ENCODE results near the gene PTPRD.

PTPRD gene

DNA sequence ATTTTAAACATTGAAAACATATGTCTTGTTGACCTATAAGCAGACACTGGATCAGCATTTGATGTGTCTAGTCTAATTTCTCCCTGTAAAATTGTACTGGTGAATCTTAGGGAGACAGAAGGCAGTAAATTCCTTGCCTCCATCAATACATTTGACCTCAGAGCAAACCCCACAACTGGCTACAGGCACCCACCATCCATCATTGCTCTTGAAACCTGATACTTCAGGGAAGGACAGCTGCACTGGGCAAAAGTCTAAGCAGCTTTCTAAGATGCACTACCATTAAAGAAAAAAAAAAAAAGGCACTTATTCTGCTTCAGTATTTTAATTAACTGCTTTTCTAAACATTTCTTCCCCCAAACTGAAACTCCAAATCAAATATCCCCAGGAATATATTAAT is 1761.9 kb downstream of the PTPRD start:
- DNase-seq, result no peak

DNA sequence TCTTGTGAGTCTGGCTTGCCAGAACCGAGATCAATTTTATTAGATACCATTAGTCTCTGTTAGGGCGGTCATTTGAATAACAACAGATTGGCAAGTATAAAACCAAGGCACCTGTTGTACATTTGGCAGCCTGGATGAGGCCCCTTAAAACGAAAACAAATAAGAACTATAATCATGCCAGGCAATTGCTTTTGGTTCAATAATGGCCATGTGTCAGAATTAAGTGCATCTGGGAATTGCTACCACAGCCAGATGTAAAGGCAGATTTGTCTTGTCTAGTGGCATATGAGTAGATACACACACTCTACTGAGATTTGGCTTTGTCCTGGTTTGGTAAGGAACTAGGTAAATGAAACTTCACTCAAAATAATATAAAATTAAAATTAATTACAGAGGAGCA is 1767.0 kb downstream of the PTPRD start:
- peak; percentile 77 for DNase-seq

DNA sequence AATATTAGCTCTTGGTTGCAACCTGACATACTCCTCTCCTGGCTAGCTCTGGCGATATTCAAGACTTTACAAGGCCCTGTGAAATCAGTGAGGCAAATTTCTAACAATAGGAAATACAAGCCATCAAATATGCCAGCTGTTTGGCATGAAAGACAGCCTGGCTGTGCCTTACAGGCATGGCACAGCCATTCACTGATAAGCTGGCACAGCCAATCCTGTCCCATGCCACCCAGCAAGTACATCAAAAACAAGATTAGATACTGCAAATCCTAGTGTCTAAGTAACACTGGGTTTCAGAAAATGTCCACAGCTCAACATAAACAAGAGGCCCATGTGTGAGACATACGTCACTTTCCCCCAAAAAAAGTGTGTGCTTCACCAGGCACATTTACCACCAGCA is 1767.4 kb downstream of the PTPRD start:
- DNase-seq, result no peak

DNA sequence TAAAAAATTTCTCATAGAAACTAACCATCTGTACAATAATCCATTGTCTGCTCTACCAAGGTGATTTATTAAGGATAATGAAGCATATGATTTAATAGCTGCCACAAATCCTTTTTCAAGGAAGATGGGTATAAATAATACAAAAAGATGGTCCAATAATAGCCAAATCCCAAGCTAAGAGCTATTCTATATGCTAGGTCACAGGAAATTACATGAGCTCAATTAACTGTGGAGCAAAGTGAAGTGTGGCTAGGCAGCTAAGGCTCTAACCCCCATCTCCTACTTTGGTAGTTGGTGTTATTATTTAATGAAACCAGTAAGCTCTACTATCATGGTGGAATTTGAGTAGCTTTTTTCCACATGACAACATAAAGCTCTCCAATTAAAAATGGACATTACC is 1768.3 kb downstream of the PTPRD start:
- DNase-seq, result no peak

DNA sequence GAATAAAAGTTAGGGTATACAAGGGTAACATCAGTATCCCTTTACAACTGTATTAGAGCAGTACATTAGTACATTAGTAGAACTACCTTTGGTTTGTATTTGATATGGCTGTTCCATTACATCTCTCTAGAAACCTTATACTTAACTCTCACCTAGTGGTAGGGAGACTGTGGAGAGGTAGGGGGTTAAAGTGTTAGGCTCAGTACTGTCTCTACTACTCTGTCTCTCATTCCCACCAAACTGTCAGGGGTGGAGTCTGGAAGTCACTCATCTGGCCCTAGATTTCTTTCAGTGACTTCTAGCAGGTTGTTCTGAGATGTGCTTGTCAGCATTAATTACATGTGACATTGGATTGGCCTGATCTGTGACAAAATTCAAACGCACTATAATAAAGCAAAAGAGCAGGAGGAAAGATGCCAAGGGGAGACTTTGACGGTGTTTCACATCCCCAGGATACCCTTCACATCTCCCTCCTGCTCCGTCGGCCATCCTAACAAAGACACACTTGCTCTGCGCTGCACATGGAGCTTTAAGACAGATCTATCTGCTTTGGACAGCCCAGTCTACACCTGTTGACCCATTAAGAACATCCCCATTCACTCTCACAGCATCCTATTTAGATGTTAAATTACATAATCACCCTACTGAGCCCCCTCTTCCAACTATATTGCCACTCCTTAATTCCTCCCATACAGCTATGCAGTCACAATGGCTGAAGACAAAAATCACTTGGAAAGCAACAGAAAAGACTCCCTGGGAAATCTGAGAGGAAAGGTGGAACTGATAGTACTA is 1770.2 kb downstream of the PTPRD start:
- no peak for DNase-seq

DNA sequence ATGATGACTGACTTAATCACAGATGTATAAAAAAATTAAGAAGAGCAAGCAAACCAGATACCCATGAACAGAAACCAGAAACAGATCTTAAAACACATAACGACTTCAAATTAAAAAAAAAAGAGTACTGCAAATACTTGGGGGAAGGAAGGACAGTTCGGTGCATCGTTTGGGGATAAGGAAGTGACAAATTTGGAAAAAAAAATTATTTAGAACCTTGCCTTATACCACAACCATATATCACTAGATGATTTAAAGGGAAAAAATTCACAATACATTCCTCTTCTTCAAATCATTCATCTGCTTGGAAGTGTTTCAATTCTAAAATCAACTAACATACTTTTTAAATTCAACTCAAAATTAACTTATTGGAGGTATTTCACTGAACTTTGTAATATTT is 1774.7 kb downstream of the PTPRD start:
- no peak for DNase-seq

DNA sequence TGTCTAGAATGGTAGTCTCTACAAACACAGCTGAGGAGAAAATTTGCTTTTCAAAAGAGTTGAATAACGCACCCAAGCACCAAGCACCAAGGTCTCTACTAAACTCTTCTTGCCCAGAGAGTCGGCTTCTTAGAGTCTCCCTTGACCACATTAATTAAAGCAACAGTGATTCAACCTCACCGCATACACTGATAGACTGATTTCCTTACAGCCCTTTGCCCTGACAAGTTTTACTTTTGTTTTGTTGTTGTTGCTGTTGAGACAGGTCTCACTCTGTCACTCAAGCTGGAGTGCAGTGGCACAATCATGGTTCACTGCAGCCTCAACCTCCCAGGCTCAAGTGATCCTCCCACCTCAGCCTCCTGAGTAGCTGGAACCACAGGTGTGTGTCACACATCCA is 1777.5 kb downstream of the PTPRD start:
- no peak for DNase-seq

DNA sequence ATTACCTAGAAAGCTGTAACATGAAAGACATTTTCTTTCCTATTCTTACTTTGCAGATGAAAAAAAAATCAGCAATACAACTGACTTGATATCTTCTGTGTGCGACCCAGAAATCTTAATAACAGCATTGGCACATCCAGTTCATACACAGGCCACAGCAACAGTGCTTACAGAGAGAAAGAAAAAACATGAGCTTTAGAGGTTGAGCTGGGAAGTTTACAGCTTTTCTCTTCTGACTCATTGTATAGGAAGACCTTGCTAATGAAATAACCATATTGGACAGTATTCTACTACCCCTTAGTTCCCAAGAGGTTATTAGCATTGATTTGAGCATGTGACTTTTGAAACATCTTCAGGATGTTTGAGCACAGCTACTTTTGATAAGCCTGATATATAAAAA is 1779.8 kb downstream of the PTPRD start:
- no peak for DNase-seq

DNA sequence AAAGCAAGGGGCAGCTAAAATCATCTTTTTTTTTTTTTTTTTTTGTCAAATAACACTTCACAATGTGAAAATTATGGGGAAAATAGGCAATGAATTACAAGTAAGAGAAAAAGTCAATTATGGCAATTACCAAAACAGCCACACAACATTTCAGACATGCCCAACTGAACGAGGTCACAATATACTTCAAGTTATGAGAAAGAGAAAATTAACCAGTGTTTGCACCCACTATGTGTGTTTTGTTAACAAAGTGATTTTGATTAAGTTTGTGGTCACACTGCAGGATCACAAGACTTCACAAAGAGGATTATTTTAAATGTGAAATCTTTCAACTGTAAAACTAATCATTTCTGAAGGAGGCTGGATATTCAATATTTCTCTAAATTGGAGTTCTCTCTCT is 1780.4 kb downstream of the PTPRD start:
- DNase-seq, result no peak

DNA sequence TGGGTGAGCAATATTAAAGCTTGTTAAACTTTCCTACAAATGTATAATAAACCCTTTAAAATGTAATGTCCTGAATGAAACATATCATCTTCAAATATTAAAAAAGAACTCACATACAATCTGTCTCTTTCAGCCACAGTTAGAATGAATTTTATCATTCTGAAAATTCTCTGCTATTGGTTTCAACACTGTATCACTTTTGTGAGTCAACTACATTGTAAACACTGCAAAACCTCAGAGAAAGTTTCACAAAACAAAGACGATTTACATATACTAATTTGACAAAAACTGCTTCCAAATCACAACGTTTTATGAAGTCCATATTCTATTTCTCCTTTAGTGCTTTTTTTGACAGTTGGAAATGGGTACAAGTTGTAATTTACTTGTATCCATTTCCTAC is 1781.2 kb downstream of the PTPRD start:
- no peak for DNase-seq

DNA sequence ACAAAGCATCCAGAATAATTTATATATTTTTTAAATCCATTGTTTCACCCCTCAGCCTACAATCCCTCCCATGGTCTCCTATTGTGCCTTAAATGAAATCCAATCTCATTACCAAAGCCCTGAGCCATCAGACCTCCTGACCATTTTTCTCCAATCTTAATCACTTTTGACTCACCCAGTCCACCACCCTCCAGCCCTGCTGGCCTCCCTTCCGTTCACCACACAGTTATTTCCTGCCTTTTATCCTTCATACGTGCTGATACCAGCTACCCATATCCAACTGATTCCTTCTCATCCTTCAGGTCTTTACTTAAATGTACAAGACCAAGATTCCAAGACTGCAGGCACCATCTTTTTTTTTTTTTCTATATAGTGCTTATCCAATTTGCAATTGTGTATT is 1786.5 kb downstream of the PTPRD start:
- DNase-seq, result no peak

DNA sequence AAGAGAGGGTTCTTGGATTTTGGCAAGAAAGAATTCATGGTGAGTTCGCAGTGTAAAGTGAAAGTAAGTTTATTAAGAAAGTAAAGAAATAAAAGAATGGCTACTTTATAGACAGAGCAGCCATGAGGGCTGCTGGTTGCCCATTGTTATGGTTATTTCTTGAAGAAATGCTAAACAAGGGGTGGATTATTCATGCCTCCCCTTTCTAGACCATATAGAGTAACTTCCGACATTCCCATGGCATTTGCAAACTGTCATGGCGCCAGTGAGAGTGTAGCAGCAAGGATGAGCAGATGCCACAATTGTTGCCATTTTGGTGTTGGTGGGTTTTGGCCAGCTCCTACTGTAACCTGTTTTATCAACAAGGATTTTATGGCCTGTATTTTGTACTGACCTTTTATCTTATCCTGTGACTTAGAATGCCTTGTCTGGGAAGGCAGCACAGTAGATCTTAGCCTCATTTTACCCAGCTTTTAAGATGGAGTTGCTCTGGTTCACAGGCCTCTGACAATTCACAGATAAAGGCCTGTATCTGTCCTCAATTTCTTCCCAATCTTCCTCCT is 1787.1 kb downstream of the PTPRD start:
- DNase-seq, result no peak

DNA sequence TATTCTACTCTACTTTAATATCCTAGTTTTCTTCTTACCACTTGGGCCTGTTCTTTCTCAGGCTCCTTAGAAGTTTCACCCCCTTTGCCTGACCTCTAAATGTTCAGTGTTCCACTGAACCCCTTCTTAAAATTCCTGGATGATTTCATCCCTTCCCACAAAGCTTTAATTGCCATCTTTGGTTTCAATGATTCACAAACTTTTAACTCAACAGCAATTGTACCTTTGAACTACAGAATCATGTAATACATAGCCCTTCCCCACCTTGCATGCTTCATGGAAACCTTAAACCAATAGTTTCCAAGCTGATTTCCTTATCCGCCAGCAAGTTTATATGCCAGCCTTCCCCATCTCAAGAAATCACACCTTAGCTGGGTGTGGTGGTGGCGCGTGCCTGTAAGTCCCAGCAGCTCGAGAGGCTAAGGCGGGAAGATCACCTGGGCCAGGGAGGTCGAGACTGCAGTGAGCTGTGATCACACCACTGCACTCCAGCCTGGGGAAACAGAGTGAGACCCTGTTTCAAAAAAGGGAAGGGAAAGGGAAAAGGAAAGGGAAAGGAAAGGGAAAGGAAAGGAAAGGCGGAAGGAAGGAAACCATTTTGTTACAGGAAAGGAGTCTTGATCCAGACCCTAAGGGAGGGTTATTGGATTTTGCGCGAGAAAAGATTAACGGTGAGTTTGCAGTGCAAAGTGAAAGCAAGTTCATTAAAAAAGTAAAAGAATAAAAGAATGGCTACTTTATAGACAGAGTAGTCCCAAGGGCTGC is 1789.5 kb downstream of the PTPRD start:
- DNase-seq, result no peak

DNA sequence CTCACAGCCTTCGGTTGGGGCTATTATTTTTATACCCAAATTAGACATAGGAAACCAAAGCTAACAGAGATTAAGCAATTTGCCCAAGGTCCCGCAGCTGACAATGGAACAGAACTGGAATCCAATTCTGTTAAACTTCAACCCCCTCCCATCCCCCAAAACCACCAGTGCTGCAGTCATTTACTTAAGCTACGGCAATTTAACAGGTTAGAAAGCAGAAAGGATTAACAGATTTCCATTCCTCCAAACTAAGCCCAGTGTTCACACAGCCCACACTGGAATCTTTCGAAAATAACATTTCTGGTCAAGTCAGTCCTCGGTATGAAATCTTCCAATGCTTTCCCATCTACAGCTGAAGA is 1790.2 kb downstream of the PTPRD start:
- DNase-seq, result no peak

DNA sequence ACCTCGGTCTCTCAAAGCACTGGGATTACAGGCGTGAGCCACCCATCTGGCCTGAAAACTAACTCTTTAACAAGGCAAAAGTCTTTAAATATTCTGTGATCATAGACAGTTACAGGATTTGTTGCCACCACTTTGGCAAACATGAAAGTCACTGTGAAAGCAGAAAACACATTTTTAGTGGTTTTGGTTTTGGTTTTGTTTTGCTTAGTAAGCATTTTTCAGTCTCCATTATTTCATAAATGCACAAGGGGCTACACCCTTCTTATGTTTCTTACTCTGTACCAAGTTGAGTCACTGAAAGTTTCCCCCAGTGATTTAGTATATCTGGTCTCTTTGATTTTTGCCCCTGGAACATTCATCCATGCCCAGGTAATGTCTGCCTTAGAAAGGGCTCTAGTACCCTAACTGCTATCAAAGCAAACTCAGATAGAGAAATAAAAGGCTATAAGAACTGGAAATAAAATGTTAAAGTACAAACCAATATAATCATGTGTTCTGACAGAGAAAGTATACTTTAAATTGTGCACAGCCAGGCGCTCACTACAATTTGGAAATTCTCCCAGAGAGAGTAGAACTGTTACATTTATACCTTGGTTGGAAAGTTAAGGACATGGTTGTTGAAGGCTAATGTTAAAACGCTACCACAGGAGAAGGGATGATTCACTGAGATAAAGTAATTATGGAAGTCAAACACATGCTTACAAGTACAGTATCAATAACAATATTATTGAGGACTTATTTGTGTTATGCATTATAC is 1790.7 kb downstream of the PTPRD start:
- DNase-seq, result no peak

DNA sequence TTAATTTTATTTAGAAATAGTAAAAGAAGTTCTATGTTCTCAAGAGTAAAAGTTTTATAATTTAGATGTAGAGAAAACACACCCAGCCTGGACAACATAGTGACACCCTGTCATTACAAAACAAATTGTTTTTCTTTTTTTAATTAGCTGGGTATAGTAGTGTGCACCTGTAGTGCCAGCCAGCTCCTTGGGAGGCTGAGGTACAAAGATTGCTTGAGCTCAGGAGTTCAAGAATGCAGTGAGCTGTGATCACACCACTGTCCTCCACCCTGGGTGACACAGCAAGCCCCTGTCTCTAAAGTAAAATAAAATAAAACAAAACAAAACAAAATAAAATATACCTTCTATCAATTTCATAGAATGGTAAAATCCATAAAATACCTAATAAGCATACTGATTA is 1795.5 kb downstream of the PTPRD start:
- DNase-seq, result no peak

DNA sequence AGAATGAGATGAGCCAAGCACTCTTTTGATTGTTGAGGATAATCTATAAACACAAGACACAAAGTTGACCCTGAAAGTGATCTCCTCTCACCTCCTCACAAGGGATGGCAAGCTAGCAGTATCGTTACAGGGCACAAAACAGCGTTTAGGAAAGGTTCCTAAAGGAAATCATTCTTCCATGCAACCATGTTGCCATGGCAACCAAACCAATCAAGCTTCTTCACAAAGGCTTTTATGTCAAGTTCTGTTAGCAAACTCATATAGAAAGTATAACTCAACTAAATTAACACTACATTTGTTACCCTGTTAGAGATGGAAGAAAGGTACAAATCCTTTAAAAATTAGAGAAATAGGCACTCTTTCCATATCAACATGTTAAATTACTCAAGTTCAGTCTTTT is 1796.4 kb downstream of the PTPRD start:
- DNase-seq, result no peak

DNA sequence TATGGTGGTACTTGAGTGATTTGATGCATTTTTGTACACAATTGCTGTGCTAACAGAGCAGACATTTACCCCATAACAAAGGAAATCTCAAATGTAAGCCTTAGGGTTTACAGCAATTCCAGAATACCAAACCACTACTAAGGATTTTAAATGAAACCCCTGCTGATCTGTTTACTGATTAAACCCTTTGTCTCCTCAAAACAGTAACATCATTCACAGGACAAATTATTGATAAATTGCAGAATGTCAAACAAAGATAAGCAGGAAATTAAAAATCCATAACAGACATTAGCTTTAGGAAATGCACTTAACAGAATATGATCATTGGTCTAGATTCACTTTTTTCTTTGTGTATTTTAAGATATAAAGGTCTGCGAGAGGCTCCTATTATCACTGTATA is 1796.9 kb downstream of the PTPRD start:
- no peak for DNase-seq

DNA sequence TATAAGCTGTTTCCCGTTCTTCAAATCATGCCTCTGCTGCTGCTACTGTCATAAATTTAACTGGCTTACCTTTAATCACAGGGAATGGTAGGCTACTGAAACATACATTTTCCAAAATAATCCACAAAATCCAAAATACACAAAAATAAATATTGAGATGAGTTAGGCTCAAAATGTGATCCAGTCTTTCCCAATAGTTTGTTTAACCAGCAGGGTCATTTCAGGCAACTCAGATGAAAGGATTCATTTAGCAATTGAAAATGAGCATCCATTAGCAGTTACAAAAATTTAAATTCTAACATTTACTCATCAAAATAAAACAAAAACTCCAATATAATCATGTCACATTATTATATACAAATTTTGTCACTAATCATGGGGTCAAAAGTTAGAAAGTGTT is 1797.6 kb downstream of the PTPRD start:
- DNase-seq, result no peak

DNA sequence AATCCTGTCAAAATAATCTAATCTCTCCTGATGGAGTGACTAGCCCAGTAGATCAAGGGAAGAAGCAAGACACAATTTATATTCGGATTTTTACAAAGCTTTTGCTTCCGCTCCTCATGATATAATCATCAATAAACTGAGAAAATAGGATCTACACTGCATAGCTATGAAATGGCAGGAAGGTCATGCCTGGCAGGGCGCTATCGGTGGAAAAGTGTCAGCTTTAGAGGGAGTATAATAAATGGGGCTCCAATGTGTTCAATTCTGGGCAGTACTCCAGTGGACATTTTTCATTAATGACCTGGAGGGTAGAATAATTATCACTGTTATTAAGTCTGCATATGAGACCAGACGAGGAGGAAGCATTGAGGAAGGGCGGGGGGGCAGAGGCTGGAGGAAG is 1799.9 kb downstream of the PTPRD start:
- no peak for DNase-seq

DNA sequence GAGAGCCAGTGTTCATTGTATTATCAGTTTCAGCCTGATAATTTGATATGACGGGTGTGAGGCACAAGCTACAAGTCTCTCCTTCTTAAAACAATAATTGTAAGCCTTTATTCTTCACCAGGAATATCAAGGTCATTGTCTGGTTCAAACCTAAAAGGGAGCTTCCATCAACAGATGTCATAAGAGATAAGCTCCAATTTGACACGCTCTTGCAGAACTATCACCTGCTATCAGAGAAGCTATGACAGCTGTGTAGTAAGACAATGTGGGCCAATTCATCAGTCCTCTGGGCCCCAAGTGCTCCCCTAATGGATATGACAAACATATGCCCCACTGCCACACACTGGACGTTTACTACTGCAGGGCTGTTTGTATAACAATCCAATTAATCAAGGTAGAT is 1803.1 kb downstream of the PTPRD start:
- DNase-seq, result no peak

DNA sequence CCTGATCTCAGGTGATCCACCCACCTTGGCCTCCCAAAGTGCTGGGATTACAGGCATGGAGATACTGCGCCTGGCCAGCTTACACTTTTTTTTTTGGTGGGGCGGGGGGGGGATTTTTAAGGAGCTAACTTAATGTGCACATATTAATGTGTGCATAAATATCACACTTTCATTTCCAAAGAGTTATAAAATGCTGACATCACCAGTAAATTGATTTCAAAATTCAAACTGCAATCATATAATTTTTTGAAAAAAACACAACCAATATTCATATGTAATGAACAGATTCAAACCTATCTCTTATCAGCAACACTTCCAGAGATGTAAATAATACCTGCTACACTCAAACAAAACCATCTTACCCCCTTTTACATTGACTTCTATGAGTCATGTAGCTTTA is 1806.7 kb downstream of the PTPRD start:
- DNase-seq, result no peak

DNA sequence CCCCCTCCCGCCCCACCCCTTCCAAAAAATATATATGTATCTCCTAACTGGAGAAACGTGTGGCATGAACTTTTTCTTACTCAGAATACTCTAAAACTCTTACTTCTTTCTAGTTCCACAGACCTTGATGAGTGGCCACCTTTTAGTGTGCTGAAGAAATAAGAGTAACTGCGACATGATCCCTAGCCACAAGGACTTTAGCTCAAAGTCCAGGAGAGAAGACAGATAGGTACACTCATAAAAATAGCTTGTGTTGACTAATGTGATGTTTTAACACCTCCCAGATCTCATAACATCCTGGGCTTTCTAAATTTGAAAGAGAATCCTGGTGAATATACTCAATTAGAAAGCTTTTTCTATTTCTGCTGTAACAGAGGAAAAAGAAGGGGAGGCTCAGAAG is 1808.2 kb downstream of the PTPRD start:
- DNase-seq, result no peak

DNA sequence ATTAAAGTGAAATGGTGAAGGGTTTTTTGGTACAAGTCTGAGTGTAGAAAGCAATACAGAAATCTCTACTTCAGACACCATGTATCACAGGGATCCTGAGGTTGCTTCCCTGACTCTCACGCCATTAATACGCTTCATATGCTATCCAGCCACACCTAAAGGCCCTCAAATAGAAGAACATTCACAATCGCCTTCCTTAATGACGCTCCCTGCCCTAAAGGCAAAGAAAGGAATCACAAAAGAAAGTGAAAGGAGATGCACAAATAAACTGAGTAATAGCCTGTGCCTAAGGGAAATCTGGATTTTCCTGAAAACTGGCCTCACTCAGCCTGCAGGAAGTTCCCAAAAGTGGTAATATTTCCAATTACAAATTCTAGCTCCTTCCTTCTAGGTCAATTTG is 1810.6 kb downstream of the PTPRD start:
- DNase-seq, result no peak
